Astrocyte of the cerebellum (primary cell): ENCODE measurements around the gene SEPTIN5.

Source experiments
- DNase-seq: peaks from one replicate; pipeline ENCODE4 v3.0.0-alpha.2; 2011; ENCODE audit warnings: low read depth
- H3K4me3 ChIP-seq: 2 replicates; pipeline ENCODE4 v1.5.1; 2011; ENCODE audit warnings: mild to moderate bottlenecking, low read depth, low read length, moderate library complexity
- CTCF ChIP-seq: IDR thresholded peaks from 2 replicates; pipeline ENCODE4 v1.5.1; 2012; ENCODE audit warnings: low read length, low read depth, moderate library complexity, mild to moderate bottlenecking; ENCODE audit errors: missing control alignments
- in situ Hi-C: cut with HindIII; loops from 2 replicates; pipeline ENCODE4 v1.10.0; 2017; ENCODE audit warnings: low sequenced_read_pairs

Gene SEPTIN5

GRCh38 chr22:19760951-19761724 lies 46.8 kb downstream of the SEPTIN5 start:
- in situ Hi-C loops = no loop called here
- TF ChIP-seq CTCF = no peak
- DNase-seq = no peak
- H3K4me3 ChIP-seq = no peak overlapping the region

GRCh38 chr22:19761725-19762567 lies 47.6 kb downstream of the SEPTIN5 start:
- in situ Hi-C loops = no loop called here
- no peak for DNase-seq
- no peak for TF ChIP-seq CTCF
- H3K4me3 ChIP-seq = no peak overlapping the region

- no peak for TF ChIP-seq CTCF
- in situ Hi-C loops = no loop called here
- no peak overlapping the region for H3K4me3 ChIP-seq
- DNase-seq = no peak
Measured at GRCh38 chr22:19762568-19763457, 48.5 kb downstream of the SEPTIN5 start.

GRCh38 chr22:19763458-19764298 lies 49.4 kb downstream of the SEPTIN5 start:
- no peak for DNase-seq
- H3K4me3 ChIP-seq = no peak overlapping the region
- in situ Hi-C loops = no loop called here
- no peak for TF ChIP-seq CTCF

GRCh38 chr22:19764299-19764593 lies 49.9 kb downstream of the SEPTIN5 start:
- no peak for DNase-seq
- no peak for TF ChIP-seq CTCF
- no peak overlapping the region for H3K4me3 ChIP-seq
- in situ Hi-C loops = no loop called here
